Neural progenitor cell (in vitro differentiated cells): ENCODE measurements around the gene NAPSA. TPM values are rescaled to one million over a fixed set of nuclear protein-coding genes. Genes with fewer than 3 reads are reported as not detected.
A peak's percentile ranks its signal among the peaks of the same experiment; 100 is the strongest.

Experiments
- DNase-seq: peaks from one replicate; pipeline ENCODE4 v3.0.0-alpha.2; 2016; ENCODE audit warnings: low spot score
- H2AFZ ChIP-seq: fragments of 200-600 bp; sonication (generic); replicated peaks from 2 replicates; pipeline ENCODE4 v1.6.1; 2016; ENCODE audit warnings: antibody characterized with exemption
- H3F3A ChIP-seq: fragments of 200-600 bp; sonication (generic); 2 replicates; pipeline ENCODE4 v1.6.1; 2016; ENCODE audit warnings: antibody characterized with exemption, low read depth
- H3K27ac ChIP-seq: fragments of 200-600 bp; sonication (generic); 2 replicates; pipeline ENCODE4 v1.5.1; 2016; ENCODE audit warnings: mild to moderate bottlenecking
- H3K27me3 ChIP-seq: fragments of 200-600 bp; sonication (generic); 2 replicates; pipeline ENCODE4 v1.6.1; 2016; ENCODE audit warnings: mild to moderate bottlenecking, moderate library complexity
- H3K36me3 ChIP-seq: fragments of 200-600 bp; sonication (generic); 2 replicates; pipeline ENCODE4 v1.5.1; 2016
- H3K4me1 ChIP-seq: fragments of 200-600 bp; sonication (generic); 2 replicates; pipeline ENCODE4 v1.6.1; 2016; ENCODE audit warnings: mixed run types
- H3K4me2 ChIP-seq: fragments of 200-600 bp; sonication (generic); 2 replicates; pipeline ENCODE4 v1.6.1; 2016
- H3K4me3 ChIP-seq: fragments of 200-600 bp; sonication (generic); 2 replicates; pipeline ENCODE4 v1.5.1; 2016
- H3K79me2 ChIP-seq: fragments of 200-600 bp; sonication (generic); 2 replicates; pipeline ENCODE4 v1.6.1; 2016; ENCODE audit warnings: low read depth
- H3K9ac ChIP-seq: fragments of 200-600 bp; sonication (generic); 2 replicates; pipeline ENCODE4 v1.6.1; 2016
- H3K9me3 ChIP-seq: fragments of 200-600 bp; sonication (generic); 2 replicates; pipeline ENCODE4 v1.5.1; 2016; ENCODE audit warnings: low read depth
- H4K20me1 ChIP-seq: fragments of 200-600 bp; sonication (generic); 2 replicates; pipeline ENCODE4 v1.6.1; 2016; ENCODE audit warnings: low read depth
- H3K27ac Mint-ChIP-seq: 3 replicates; pipeline ENCODE4 v1.8.0; 2021; ENCODE audit warnings: mixed read lengths
- H3K27me3 Mint-ChIP-seq: 2 replicates; pipeline ENCODE4 v1.8.0; 2022; ENCODE audit warnings: low read depth, mild to moderate bottlenecking, inconsistent platforms, moderate library complexity, mixed read lengths; ENCODE audit not compliant: insufficient read depth
- H3K36me3 Mint-ChIP-seq: 3 replicates; pipeline ENCODE4 v1.8.0; 2021; ENCODE audit warnings: mixed read lengths
- H3K4me1 Mint-ChIP-seq: 3 replicates; pipeline ENCODE4 v1.8.0; 2021; ENCODE audit warnings: mixed read lengths
- H3K4me3 Mint-ChIP-seq: 3 replicates; pipeline ENCODE4 v1.8.0; 2021; ENCODE audit warnings: mild to moderate bottlenecking, moderate library complexity, mixed read lengths
- H3K9me3 Mint-ChIP-seq: 3 replicates; pipeline ENCODE4 v1.8.0; 2020; ENCODE audit warnings: mixed read lengths
- EZH2 ChIP-seq: fragments of 200-600 bp; sonication (generic); IDR thresholded peaks from 2 replicates; pipeline ENCODE4 v1.6.1; 2017; ENCODE audit warnings: antibody characterized with exemption, mild to moderate bottlenecking, moderate library complexity
- EZH2phosphoT487 ChIP-seq: fragments of 200-600 bp; sonication (generic); IDR thresholded peaks from 2 replicates; pipeline ENCODE4 v1.6.1; 2017; ENCODE audit warnings: antibody characterized with exemption
- total RNA-seq: library from RNA; depleted of rRNA; stranded (reverse); fragments of >200 nt; gene quantifications from 2 replicates; pipeline ENCODE4 v1.2.3, GENCODE V29; 2015; ENCODE audit warnings: low replicate concordance
- TF ChIP-seq, protein P1 (sequence below): fragments of 200-600 bp; sonication (generic); IDR thresholded peaks from 2 replicates; pipeline ENCODE4 v1.5.1; 2017; ENCODE audit warnings: antibody characterized with exemption, mild to moderate bottlenecking

NAPSA gene
- total RNA-seq, 1 donor from 2014 or later, result 0.11 TPM

GRCh38 chr19:50377051-50377461 is 11.6 kb upstream of the NAPSA start:
- no peaks in the 10 kb centered on the region for H3K36me3 ChIP-seq
- H3K9ac ChIP-seq, result no peak overlapping the region
- peaks cover 22% of the 10 kb centered on the region for H3K36me3 Mint-ChIP-seq
- no peaks in the 10 kb centered on the region for H3K9me3 ChIP-seq
- H3K27ac ChIP-seq, result no peak overlapping the region
- H3K4me1 ChIP-seq, result no peaks in the 10 kb centered on the region
- H4K20me1 ChIP-seq, result no peaks in the 10 kb centered on the region
- H3K4me1 Mint-ChIP-seq, result peaks cover 4% of the 10 kb centered on the region
- no peak overlapping the region for H2AFZ ChIP-seq
- no peaks in the 10 kb centered on the region for H3K27me3 ChIP-seq
- H3K9me3 Mint-ChIP-seq, result no peaks in the 10 kb centered on the region
- no peak for DNase-seq
- peaks cover 4% of the 10 kb centered on the region for H3K27me3 Mint-ChIP-seq
- no peak for TF ChIP-seq EZH2
- TF ChIP-seq, protein P1, sequence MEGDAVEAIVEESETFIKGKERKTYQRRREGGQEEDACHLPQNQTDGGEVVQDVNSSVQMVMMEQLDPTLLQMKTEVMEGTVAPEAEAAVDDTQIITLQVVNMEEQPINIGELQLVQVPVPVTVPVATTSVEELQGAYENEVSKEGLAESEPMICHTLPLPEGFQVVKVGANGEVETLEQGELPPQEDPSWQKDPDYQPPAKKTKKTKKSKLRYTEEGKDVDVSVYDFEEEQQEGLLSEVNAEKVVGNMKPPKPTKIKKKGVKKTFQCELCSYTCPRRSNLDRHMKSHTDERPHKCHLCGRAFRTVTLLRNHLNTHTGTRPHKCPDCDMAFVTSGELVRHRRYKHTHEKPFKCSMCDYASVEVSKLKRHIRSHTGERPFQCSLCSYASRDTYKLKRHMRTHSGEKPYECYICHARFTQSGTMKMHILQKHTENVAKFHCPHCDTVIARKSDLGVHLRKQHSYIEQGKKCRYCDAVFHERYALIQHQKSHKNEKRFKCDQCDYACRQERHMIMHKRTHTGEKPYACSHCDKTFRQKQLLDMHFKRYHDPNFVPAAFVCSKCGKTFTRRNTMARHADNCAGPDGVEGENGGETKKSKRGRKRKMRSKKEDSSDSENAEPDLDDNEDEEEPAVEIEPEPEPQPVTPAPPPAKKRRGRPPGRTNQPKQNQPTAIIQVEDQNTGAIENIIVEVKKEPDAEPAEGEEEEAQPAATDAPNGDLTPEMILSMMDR, result no peak
- H3F3A ChIP-seq, result peaks cover 12% of the 10 kb centered on the region
- no peaks in the 10 kb centered on the region for H3K79me2 ChIP-seq
- H3K4me2 ChIP-seq, result no peak overlapping the region
- no peak overlapping the region for H3K27ac Mint-ChIP-seq
- H3K4me3 ChIP-seq, result peak overlapping the region; percentile 65
- peak overlapping the region; percentile 99 for H3K4me3 Mint-ChIP-seq

- TF ChIP-seq EZH2phosphoT487 (no peak), EZH2 (no peak)
- TF ChIP-seq, protein P1, result no peak
- Mint-ChIP-seq H3K4me3 (peak within 1 kb of the TSS; percentile 99), H3K27me3 (peaks cover 4% of the 10 kb centered on the region)
Measured at GRCh38 chr19:50376166-50377050, 11.0 kb upstream of the NAPSA start, which contains the start of gene NR1H2. TSS of gene NR1H2 (plus strand) at chr19:50376457. CDS start at chr19:50377606, 1,149 bp downstream.

GRCh38 chr19:50371914-50372475 is 6.6 kb upstream of the NAPSA start:
- Histone ChIP-seq H3K4me1 (peaks cover 5% of the 10 kb centered on the region), H3F3A (peaks cover 16% of the 10 kb centered on the region), H3K9me3 (no peaks in the 10 kb centered on the region), H3K36me3 (no peaks in the 10 kb centered on the region), H2AFZ (no peak overlapping the region), H3K27me3 (no peaks in the 10 kb centered on the region), H3K4me2 (no peak overlapping the region), H3K27ac (no peak overlapping the region), H3K9ac (no peak overlapping the region), H3K79me2 (no peaks in the 10 kb centered on the region), H4K20me1 (no peaks in the 10 kb centered on the region), H3K4me3 (no peak overlapping the region)
- H3K4me3 Mint-ChIP-seq, result no peak overlapping the region
- H3K4me1 Mint-ChIP-seq, result peaks cover 17% of the 10 kb centered on the region
- no peaks in the 10 kb centered on the region for H3K9me3 Mint-ChIP-seq
- no peak for TF ChIP-seq EZH2phosphoT487
- TF ChIP-seq, protein P1, result no peak
- no peak for TF ChIP-seq EZH2
- no peaks in the 10 kb centered on the region for H3K36me3 Mint-ChIP-seq
- peaks cover 7% of the 10 kb centered on the region for H3K27me3 Mint-ChIP-seq
- DNase-seq, result no peak
- no peak overlapping the region for H3K27ac Mint-ChIP-seq

More at GRCh38 chr19:50376166-50377050, 11.0 kb upstream of the NAPSA start, which contains the start of gene NR1H2:
- Histone ChIP-seq H3K9me3 (no peaks in the 10 kb centered on the region), H3K4me3 (peak within 1 kb of the TSS; percentile 65), H3K36me3 (no peaks in the 10 kb centered on the region), H3F3A (peaks cover 12% of the 10 kb centered on the region), H3K27ac (peak within 1 kb of the TSS; percentile 91), H2AFZ (peak within 1 kb of the TSS; percentile 94), H3K4me2 (peak within 1 kb of the TSS; percentile 83), H3K9ac (peak within 1 kb of the TSS; percentile 53), H3K4me1 (no peaks in the 10 kb centered on the region), H3K27me3 (no peaks in the 10 kb centered on the region), H3K79me2 (no peaks in the 10 kb centered on the region), H4K20me1 (no peaks in the 10 kb centered on the region)
- Mint-ChIP-seq H3K4me1 (peaks cover 4% of the 10 kb centered on the region), H3K27ac (peak within 1 kb of the TSS; percentile 99), H3K9me3 (no peaks in the 10 kb centered on the region), H3K36me3 (peaks cover 20% of the 10 kb centered on the region)
- peak; percentile 98 for DNase-seq
